Vagina (tissue), 2 donors: ENCODE data around the gene COX6B1. TPM values are rescaled to one million over a fixed set of nuclear protein-coding genes. Genes with fewer than 3 reads are reported as not detected.

Source experiments
- DNase-seq, 2 donors: peaks; one replicate each; pipeline ENCODE4 v3.0.0-alpha.2; 2017; ENCODE audit errors: extremely low spot score in 2 of 2
- H3K27ac ChIP-seq: fragments of 200-600 bp; sonication (generic); one replicate; pipeline ENCODE4 v1.5.1; 2019
- H3K27me3 ChIP-seq: fragments of 200-600 bp; sonication (generic); one replicate; pipeline ENCODE4 v1.5.1; 2019
- H3K36me3 ChIP-seq, 2 donors: fragments of 200-600 bp; sonication (generic); one replicate each; pipeline ENCODE4 v1.5.1; 2017 to 2019
- H3K4me1 ChIP-seq: fragments of 200-600 bp; sonication (generic); one replicate; pipeline ENCODE4 v1.5.1; 2019
- H3K4me3 ChIP-seq, 2 donors: fragments of 200-600 bp; sonication (generic); 1 replicate in 1 of 2; 2 replicates in 1 of 2; pipeline ENCODE4 v1.5.1; 2016 to 2019
- H3K9me3 ChIP-seq: fragments of 200-600 bp; sonication (generic); one replicate; pipeline ENCODE4 v1.5.1; 2019
- POLR2A ChIP-seq, 2 donors: fragments of 450-650 bp; IDR thresholded peaks; one replicate each; pipeline ENCODE4 v1.6.1; 2017; ENCODE audit warnings: antibody characterized with exemption in 2 of 2, mild to moderate bottlenecking in 2 of 2, moderate library complexity in 2 of 2
- POLR2AphosphoS5 ChIP-seq, 2 donors: sonication (generic); formaldehyde crosslinking; IDR thresholded peaks; one replicate each; pipeline ENCODE4 v1.9.0; 2017; ENCODE audit warnings: antibody characterized with exemption in 2 of 2, mild to moderate bottlenecking in 2 of 2, low read depth in 1 of 2; ENCODE audit not compliant: insufficient read depth in 1 of 2
- intact Hi-C: fragments of 100-400 bp; cut with DNase I; formaldehyde crosslinking; loops from one replicate; pipeline ENCODE4 v1.15.1; 2023
- total RNA-seq: library from RNA; depleted of rRNA; stranded (reverse); fragments of >200 nt; gene quantifications from one replicate; pipeline ENCODE4 v1.2.3, GENCODE V29; 2016
- TF ChIP-seq, protein P1 (sequence below), 3 experiments: fragments of 450-650 bp in 2 of 3; fragments of 200-600 bp in 1 of 3; sonication (generic) in 1 of 3; IDR thresholded peaks; one replicate each; pipeline ENCODE4 v1.5.1; 2017 to 2019; ENCODE audit warnings: antibody characterized with exemption in 3 of 3, mild to moderate bottlenecking in 2 of 3, moderate library complexity in 2 of 3

COX6B1 gene
- total RNA-seq, 1 donor from 2014 or later: 265 TPM

DNA sequence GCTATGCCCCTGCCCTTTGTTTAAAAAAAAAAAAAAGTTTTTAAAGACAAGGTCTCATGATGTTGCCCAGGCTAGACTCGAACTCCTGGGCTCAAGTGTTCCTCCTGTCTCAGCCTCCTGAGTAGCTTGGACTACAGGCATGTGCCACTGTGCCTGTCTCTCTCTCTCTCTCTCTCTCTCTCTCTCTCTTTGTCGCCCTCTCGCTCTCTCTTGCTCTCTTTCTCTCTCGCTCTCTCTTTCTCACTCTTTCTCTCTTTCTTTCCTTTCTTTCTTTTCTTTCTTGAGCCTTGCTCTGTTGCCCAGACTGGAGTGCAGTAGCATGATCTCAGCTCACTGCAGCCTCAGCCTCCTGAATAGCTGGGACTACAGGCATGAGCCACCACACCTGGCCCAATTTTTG lies 7.5 kb downstream of the COX6B1 start:
- H3K9me3 ChIP-seq: no peaks in the 10 kb centered on the region
- peaks cover 0 to 88% of the 10 kb centered on the region in 2 donors for H3K36me3 ChIP-seq
- no peak overlapping the region for H3K4me3 ChIP-seq
- no peak for TF ChIP-seq POLR2AphosphoS5 (IDR thresholded peaks at IDR 0.05; ENCODE audit: insufficient read depth in 1 of 2, low read depth in 1 of 2)
- TF ChIP-seq POLR2A (IDR thresholded peaks at IDR 0.05): no peak
- TF ChIP-seq, protein P1, sequence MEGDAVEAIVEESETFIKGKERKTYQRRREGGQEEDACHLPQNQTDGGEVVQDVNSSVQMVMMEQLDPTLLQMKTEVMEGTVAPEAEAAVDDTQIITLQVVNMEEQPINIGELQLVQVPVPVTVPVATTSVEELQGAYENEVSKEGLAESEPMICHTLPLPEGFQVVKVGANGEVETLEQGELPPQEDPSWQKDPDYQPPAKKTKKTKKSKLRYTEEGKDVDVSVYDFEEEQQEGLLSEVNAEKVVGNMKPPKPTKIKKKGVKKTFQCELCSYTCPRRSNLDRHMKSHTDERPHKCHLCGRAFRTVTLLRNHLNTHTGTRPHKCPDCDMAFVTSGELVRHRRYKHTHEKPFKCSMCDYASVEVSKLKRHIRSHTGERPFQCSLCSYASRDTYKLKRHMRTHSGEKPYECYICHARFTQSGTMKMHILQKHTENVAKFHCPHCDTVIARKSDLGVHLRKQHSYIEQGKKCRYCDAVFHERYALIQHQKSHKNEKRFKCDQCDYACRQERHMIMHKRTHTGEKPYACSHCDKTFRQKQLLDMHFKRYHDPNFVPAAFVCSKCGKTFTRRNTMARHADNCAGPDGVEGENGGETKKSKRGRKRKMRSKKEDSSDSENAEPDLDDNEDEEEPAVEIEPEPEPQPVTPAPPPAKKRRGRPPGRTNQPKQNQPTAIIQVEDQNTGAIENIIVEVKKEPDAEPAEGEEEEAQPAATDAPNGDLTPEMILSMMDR (IDR thresholded peaks at IDR 0.05): no peak
- intact Hi-C loops: no loop called here
- no peak for DNase-seq
- no peaks in the 10 kb centered on the region for H3K27me3 ChIP-seq
- no peak overlapping the region for H3K27ac ChIP-seq
- H3K4me1 ChIP-seq: peaks cover under 1% of the 10 kb centered on the region

DNA sequence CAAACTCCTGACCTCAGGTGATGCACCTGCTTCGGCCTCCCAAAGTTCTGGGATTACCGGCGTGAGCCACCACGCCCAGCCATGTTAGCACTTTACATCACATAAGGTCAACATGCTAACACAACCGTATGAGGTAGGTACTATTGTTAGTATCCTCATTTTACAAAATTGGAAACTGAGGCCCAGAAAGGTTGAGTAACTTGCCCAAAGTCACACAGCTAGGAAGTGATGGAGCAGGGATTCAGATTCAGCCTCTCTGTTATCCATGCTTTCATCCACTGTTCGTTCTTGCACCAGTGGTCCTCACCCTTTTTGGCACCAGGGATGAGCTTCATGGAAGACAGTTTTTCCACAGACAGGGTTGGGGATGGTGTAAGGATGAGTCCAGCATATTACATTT lies 8.6 kb downstream of the COX6B1 start:
- Histone ChIP-seq H3K36me3 (peaks cover 0 to 80% of the 10 kb centered on the region in 2 donors), H3K27ac (no peak overlapping the region), H3K4me3 (no peak overlapping the region), H3K9me3 (no peaks in the 10 kb centered on the region), H3K27me3 (no peaks in the 10 kb centered on the region), H3K4me1 (no peaks in the 10 kb centered on the region)
- no peak for TF ChIP-seq POLR2A (IDR thresholded peaks at IDR 0.05)
- no peak for TF ChIP-seq POLR2AphosphoS5 (IDR thresholded peaks at IDR 0.05; ENCODE audit: insufficient read depth in 1 of 2, low read depth in 1 of 2)
- TF ChIP-seq, protein P1 (IDR thresholded peaks at IDR 0.05): no peak
- intact Hi-C loops: no loop called here
- no peak for DNase-seq

DNA sequence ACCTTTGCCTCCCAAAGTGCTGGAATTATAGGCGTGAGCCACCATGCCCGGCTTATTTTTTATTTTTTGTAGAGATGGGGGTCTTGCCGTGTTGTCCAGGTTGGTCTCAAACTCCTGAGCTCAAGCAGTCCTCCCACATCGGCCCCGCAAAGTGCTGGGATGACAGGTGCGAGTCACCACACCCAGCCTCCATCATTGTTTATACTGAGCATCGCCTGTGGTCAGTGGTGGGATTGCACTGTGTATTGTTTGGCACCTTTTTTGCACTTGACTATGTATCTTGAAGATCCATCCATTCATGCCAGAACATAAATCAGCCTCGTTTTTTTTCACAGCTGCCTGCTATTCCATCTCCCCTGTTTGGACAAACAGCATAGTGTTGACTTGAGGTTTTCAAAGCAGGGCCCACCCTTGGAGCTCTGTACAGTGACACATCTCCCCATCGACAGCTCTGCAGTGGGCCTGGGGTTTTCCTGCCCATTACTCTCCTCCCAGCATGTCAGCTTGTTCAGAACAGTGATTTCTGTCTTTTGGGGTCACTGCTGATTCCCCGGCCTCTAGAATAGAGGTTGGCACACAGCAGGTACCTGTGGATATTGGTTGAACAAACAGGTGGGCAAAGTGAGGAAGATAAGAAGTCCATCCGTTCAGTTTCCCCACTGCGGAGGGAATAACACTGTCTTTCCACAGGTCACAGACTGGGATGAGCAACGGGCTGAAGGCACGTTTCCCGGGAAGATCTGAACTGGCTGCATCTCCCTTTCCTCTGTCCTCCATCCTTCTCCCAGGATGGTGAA lies 10.0 kb downstream of the COX6B1 start:
- peaks cover 0 to 68% of the 10 kb centered on the region in 2 donors for H3K36me3 ChIP-seq
- no peak for TF ChIP-seq POLR2AphosphoS5 (IDR thresholded peaks at IDR 0.05; ENCODE audit: insufficient read depth in 1 of 2, low read depth in 1 of 2)
- TF ChIP-seq, protein P1 (IDR thresholded peaks at IDR 0.05): no peak
- H3K27ac ChIP-seq: no peak overlapping the region
- no peak overlapping the region for H3K4me3 ChIP-seq
- H3K27me3 ChIP-seq: no peaks in the 10 kb centered on the region
- no peak for DNase-seq
- H3K4me1 ChIP-seq: no peaks in the 10 kb centered on the region
- intact Hi-C loops: no loop called here
- H3K9me3 ChIP-seq: no peaks in the 10 kb centered on the region

DNA sequence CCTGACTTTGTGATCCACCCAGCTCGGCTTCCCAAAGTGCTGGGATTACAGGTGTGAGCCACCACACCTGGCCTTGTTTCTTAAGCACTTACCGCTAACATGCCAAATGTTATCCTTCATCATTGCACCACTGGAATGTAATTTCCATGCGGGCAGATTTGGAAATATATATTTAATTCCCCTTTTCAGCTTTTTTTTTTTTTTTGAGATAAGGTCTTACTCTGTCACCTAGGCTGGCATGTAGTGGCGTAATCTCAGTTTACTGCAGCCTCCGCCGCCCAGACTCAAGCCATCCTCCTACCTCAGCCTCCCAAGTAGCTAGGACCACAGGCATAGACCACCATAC lies 13.8 kb downstream of the COX6B1 start:
- TF ChIP-seq, protein P1 (IDR thresholded peaks at IDR 0.05): no peak
- no peak for TF ChIP-seq POLR2A (IDR thresholded peaks at IDR 0.05)
- no peak for TF ChIP-seq POLR2AphosphoS5 (IDR thresholded peaks at IDR 0.05; ENCODE audit: insufficient read depth in 1 of 2, low read depth in 1 of 2)
- Histone ChIP-seq H3K4me3 (no peak overlapping the region), H3K36me3 (peaks cover 0 to 32% of the 10 kb centered on the region in 2 donors), H3K9me3 (no peaks in the 10 kb centered on the region), H3K4me1 (no peaks in the 10 kb centered on the region), H3K27ac (no peak overlapping the region), H3K27me3 (no peaks in the 10 kb centered on the region)
- intact Hi-C loops: no loop called here
- DNase-seq: no peak

DNA sequence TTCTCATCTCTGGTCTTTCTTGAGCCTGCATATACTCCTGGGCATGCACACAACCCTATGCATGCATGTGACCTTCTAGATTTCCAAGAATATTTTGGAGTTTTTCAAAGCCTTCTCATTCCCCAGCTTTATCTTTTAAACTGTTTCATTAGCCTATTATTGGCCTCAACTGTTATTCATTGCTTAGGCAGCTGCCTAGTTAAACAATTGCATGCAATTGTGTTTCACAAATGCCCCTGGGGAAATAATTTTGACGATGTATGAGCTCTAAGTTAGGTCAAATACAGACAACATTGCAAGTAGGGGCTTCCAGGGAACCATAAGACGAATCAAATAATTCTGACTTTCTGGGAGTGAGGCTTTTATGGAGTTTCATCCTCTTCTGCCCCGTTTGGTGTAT lies 15.9 kb downstream of the COX6B1 start:
- no peaks in the 10 kb centered on the region for H3K9me3 ChIP-seq
- no peaks in the 10 kb centered on the region for H3K27me3 ChIP-seq
- H3K4me1 ChIP-seq: no peaks in the 10 kb centered on the region
- no peak overlapping the region for H3K27ac ChIP-seq
- intact Hi-C loops: no loop called here
- no peak for DNase-seq
- TF ChIP-seq POLR2AphosphoS5 (IDR thresholded peaks at IDR 0.05; ENCODE audit: insufficient read depth in 1 of 2, low read depth in 1 of 2) (no peak), POLR2A (IDR thresholded peaks at IDR 0.05) (no peak)
- TF ChIP-seq, protein P1 (IDR thresholded peaks at IDR 0.05): no peak
- peaks cover 0 to 14% of the 10 kb centered on the region in 2 donors for H3K36me3 ChIP-seq
- no peak overlapping the region for H3K4me3 ChIP-seq
